PC-9 (cell line): ENCODE measurements around the gene AFAP1L1. TPM values are rescaled to one million over a fixed set of nuclear protein-coding genes. Genes with fewer than 3 reads are reported as not detected.

Experiments used
- BruUV-seq: library from RNA; stranded (reverse); fragments of 400-500 nt; replicated peaks from 2 replicates; lab custom pipeline; 2021; lab: Mats Ljungman, UMichigan
- CTCF ChIA-PET: fragments of 300-600 bp; sonication (Branson Sonifier 250); formaldehyde crosslinking; loops from one replicate; lab custom pipeline; 2022; ENCODE audit warnings: antibody characterized with exemption; lab: Charles Lee
- POLR2A ChIA-PET: fragments of 300-600 bp; sonication (Branson Sonifier 250); formaldehyde crosslinking; loops from one replicate; lab custom pipeline; 2022; ENCODE audit warnings: antibody characterized with exemption; ENCODE audit not compliant: unreplicated experiment; lab: Charles Lee
- DNase-seq, 2 experiments: peaks; one replicate each; pipeline versions ENCODE4 v3.0.0 to v3.0.0-alpha.2; 2015 to 2022; ENCODE audit warnings: mixed read lengths in 1 of 2
- H2AFZ ChIP-seq: fragments of 200-600 bp; sonication (generic); 2 replicates; pipeline ENCODE4 v1.8.1; 2017; ENCODE audit warnings: antibody characterized with exemption
- H3F3A ChIP-seq: fragments of 200-600 bp; sonication (generic); 2 replicates; pipeline ENCODE4 v1.8.1; 2017; ENCODE audit warnings: antibody characterized with exemption, mild to moderate bottlenecking, low read depth; ENCODE audit not compliant: insufficient read depth
- H3K27ac ChIP-seq: fragments of 200-600 bp; sonication (generic); 2 replicates; pipeline ENCODE4 v1.6.1; 2016; ENCODE audit warnings: mixed run types
- H3K27me3 ChIP-seq: fragments of 200-600 bp; sonication (generic); 2 replicates; pipeline ENCODE4 v1.6.1; 2016; ENCODE audit warnings: low read depth, mixed run types; ENCODE audit not compliant: insufficient read depth
- H3K36me3 ChIP-seq: fragments of 200-600 bp; sonication (generic); 2 replicates; pipeline ENCODE4 v1.6.1; 2016; ENCODE audit warnings: low read depth, mixed run types
- H3K4me1 ChIP-seq: fragments of 200-600 bp; sonication (generic); replicated peaks from 2 replicates; pipeline ENCODE4 v1.6.1; 2016; ENCODE audit warnings: mixed run types; ENCODE audit not compliant: insufficient read depth
- H3K4me2 ChIP-seq: fragments of 200-600 bp; sonication (generic); 2 replicates; pipeline ENCODE4 v1.6.1; 2017; ENCODE audit warnings: mixed run types
- H3K4me3 ChIP-seq: fragments of 200-600 bp; sonication (generic); 2 replicates; pipeline ENCODE4 v1.6.1; 2016; ENCODE audit warnings: mixed run types
- H3K79me2 ChIP-seq: fragments of 200-600 bp; sonication (generic); 2 replicates; pipeline ENCODE4 v1.6.1; 2017; ENCODE audit warnings: low read depth, mixed run types
- H3K9me2 ChIP-seq: fragments of 200-600 bp; sonication (generic); 2 replicates; pipeline ENCODE4 v1.8.1; 2017; ENCODE audit warnings: mild to moderate bottlenecking; ENCODE audit not compliant: insufficient read depth
- H3K9me3 ChIP-seq: fragments of 200-600 bp; sonication (generic); 2 replicates; pipeline ENCODE4 v1.8.1; 2016; ENCODE audit warnings: low read depth; ENCODE audit not compliant: insufficient read depth
- H4K20me1 ChIP-seq: fragments of 200-600 bp; sonication (generic); 2 replicates; pipeline ENCODE4 v1.8.1; 2017; ENCODE audit not compliant: insufficient read depth
- EZH2 ChIP-seq: fragments of 200-600 bp; sonication (generic); IDR thresholded peaks from 2 replicates; pipeline ENCODE4 v1.8.0; 2017; ENCODE audit warnings: antibody characterized with exemption, low read depth
- intact Hi-C: fragments of 100-400 bp; cut with micrococcal nuclease; formaldehyde crosslinking; loops from one replicate; pipeline ENCODE4 v1.10.0; 2022; ENCODE audit not compliant: unreplicated experiment
- total RNA-seq: library from RNA; stranded (reverse); gene quantifications from 2 replicates; pipeline ENCODE4 v1.2.3, GENCODE V29; 2021
- TF ChIP-seq, protein P1 (sequence below): fragments of 200-600 bp; sonication (generic); conservative IDR thresholded peaks from 2 replicates; pipeline ENCODE4 v1.6.1; 2017; ENCODE audit warnings: mixed run types, antibody characterized with exemption, mild to moderate bottlenecking, moderate library complexity

The AFAP1L1 gene
- total RNA-seq, 1 experiment from 2014 or later: 9.6 TPM

DNA sequence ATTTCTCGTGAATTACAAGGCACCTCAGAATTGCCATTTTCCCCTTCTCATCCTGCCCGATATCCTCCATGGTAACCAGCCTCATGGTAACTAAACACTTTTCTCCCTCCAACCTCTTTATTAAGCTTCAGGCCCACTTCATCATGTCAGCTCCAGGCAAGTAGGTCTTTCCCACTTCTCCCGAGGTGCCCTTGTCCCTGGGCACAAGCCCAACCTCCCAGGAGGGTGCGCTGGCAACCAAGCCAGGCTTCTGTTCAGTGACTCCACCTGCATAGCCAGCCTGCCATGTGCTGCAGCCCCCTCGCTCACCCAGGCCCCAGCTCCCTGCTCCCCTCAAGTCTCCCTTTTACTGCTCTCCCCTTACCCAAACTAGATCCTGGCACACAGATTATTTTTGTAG is 47.4 kb upstream of the AFAP1L1 start:
- CTCF ChIA-PET: no interaction called here

DNA sequence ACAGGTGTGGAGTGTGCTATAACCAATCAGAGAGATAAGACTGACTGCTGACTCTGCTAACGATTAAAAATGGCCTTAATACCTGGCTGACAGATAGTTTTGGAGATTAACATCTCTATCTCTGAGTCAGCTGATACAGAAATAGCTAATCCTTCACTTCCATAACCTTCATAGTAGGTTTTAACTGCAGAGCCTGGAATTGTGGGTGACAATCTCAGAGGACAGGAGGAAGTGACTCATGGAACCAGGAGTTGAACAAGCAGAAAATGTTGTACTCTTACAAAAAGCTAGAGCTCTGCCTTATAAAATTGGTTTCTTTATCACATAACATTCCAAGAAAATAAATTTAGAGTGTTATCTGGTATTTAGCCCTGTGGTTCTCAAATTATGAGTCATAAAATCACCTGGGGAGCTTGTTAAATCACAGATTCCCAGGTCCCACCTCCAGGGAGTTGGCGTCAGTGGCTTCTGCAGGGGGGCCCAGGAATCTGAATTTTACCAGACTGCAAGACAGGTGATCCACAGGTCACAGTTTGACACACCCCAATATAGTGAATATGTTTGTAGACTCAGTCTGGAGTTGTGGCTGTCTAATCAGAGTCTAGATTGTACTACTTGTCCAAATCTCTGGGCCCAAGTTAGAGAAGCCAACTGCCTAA is 44.4 kb upstream of the AFAP1L1 start:
- intact Hi-C loops: loop anchor here (5.0 kb wide), 3 partner anchors 55 to 315 kb away; no protein-coding TSS in a partner anchor
- H3K79me2 ChIP-seq: no peaks in the 10 kb centered on the region
- no peak overlapping the region for H3K4me3 ChIP-seq
- peaks cover 18% of the 10 kb centered on the region for H3K4me1 ChIP-seq
- H3F3A ChIP-seq: peaks cover 18% of the 10 kb centered on the region; the same call in 1 of the 2 replicates
- H2AFZ ChIP-seq: no peak overlapping the region
- H3K9me2 ChIP-seq: no peaks in the 10 kb centered on the region
- H3K27ac ChIP-seq: peak overlapping the region; percentile 30; the same call in 1 of the 2 replicates
- H3K36me3 ChIP-seq: 0 out of 2 replicates have a peak, but pooled peaks cover 12% of the 10 kb centered on the region
- no peak overlapping the region for H3K4me2 ChIP-seq
- CTCF ChIA-PET: interaction anchor here (1.0 kb wide), 1 partner anchor 102 kb away, joined by 5 read pairs; no protein-coding TSS in a partner anchor
- H3K9me3 ChIP-seq: no peaks in the 10 kb centered on the region
- POLR2A ChIA-PET: interaction anchor here (0.5 to 1.2 kb wide), 3 partner anchors 45 to 182 kb away, joined by 3 to 8 read pairs (median 7); partner anchors contain the start of gene AFAP1L1
- TF ChIP-seq EZH2: no peak
- TF ChIP-seq, protein P1, sequence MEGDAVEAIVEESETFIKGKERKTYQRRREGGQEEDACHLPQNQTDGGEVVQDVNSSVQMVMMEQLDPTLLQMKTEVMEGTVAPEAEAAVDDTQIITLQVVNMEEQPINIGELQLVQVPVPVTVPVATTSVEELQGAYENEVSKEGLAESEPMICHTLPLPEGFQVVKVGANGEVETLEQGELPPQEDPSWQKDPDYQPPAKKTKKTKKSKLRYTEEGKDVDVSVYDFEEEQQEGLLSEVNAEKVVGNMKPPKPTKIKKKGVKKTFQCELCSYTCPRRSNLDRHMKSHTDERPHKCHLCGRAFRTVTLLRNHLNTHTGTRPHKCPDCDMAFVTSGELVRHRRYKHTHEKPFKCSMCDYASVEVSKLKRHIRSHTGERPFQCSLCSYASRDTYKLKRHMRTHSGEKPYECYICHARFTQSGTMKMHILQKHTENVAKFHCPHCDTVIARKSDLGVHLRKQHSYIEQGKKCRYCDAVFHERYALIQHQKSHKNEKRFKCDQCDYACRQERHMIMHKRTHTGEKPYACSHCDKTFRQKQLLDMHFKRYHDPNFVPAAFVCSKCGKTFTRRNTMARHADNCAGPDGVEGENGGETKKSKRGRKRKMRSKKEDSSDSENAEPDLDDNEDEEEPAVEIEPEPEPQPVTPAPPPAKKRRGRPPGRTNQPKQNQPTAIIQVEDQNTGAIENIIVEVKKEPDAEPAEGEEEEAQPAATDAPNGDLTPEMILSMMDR: no peak
- no TSS peak for BruUV-seq
- no peaks in the 10 kb centered on the region for H4K20me1 ChIP-seq
- DNase-seq: peak; percentile 20 to 79
- H3K27me3 ChIP-seq: no peaks in the 10 kb centered on the region

More for the DNA sequence above, 47.4 kb upstream of the AFAP1L1 start:
- no peak overlapping the region for H2AFZ ChIP-seq
- no peak overlapping the region for H3K27ac ChIP-seq
- no peak overlapping the region for H3K4me2 ChIP-seq
- H3K4me1 ChIP-seq: peaks cover 18% of the 10 kb centered on the region
- intact Hi-C loops: no loop called here
- H4K20me1 ChIP-seq: no peaks in the 10 kb centered on the region
- BruUV-seq: no TSS peak
- H3K36me3 ChIP-seq: peaks cover 12% of the 10 kb centered on the region; the same call in 1 of the 2 replicates
- no peak for TF ChIP-seq EZH2
- TF ChIP-seq, protein P1: no peak
- H3K79me2 ChIP-seq: no peaks in the 10 kb centered on the region
- H3K27me3 ChIP-seq: no peaks in the 10 kb centered on the region
- POLR2A ChIA-PET: no interaction called here
- H3F3A ChIP-seq: peaks cover 23% of the 10 kb centered on the region; the same call in 1 of the 2 replicates
- H3K9me2 ChIP-seq: no peaks in the 10 kb centered on the region
- H3K9me3 ChIP-seq: no peaks in the 10 kb centered on the region
- H3K4me3 ChIP-seq: no peak overlapping the region
- DNase-seq: no peak

DNA sequence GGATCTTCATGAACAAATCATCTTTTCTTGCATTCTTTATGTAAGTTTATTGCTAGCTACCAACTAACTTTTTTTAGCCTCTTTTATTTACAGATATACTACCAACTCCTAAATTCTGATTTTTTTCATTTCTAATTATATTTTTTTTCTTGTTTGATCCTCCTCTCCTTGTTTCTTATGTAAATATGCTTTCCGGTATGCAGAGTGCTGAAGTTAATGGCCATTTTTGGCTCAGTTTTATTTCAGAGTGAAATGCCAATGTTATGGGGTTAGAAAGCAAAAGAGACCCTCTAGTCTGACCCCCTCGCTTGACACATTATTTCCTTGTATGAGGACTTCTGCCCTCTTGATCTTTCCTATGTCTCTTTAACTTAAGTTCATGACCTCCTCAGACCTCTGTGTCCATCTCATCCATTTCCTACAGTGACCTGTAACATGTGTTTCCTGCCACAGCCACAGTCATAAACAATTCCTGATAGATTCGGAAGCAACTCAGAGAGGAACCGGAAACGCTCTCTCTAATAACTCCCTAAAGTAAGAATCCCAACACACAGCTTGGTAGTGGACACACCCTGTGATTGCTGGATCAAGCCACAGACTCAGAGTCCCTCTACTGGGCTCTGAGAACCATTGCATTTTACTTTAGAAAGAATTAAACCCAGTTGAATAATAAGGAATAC is 42.9 kb upstream of the AFAP1L1 start:
- peak; percentile 40 to 53 for DNase-seq
- no peaks in the 10 kb centered on the region for H3K9me2 ChIP-seq
- H3K9me3 ChIP-seq: no peaks in the 10 kb centered on the region
- peaks cover 18% of the 10 kb centered on the region; the same call in 1 of the 2 replicates for H3F3A ChIP-seq
- intact Hi-C loops: loop anchor here (1.0 to 5.0 kb wide), 10 partner anchors 56 to 494 kb away; partner anchors contain the start of gene ABLIM3
- CTCF ChIA-PET: interaction anchor here (0.7 to 2.6 kb wide), 3 partner anchors 100 to 404 kb away, joined by 3 to 13 read pairs (median 5); no protein-coding TSS in a partner anchor
- peaks cover 18% of the 10 kb centered on the region for H3K4me1 ChIP-seq
- no peaks in the 10 kb centered on the region for H3K27me3 ChIP-seq
- H3K36me3 ChIP-seq: peaks cover 22% of the 10 kb centered on the region
- H3K4me2 ChIP-seq: no peak overlapping the region
- no peak for TF ChIP-seq EZH2
- TF ChIP-seq, protein P1: peak; percentile 68
- POLR2A ChIA-PET: interaction anchor here (0.6 to 0.7 kb wide), 3 partner anchors 88 to 102 kb away, joined by 4 to 7 read pairs (median 5); partner anchors contain the start of gene ABLIM3
- no peak overlapping the region for H3K4me3 ChIP-seq
- no peak overlapping the region for H3K27ac ChIP-seq
- BruUV-seq: no TSS peak
- H4K20me1 ChIP-seq: no peaks in the 10 kb centered on the region
- H2AFZ ChIP-seq: no peak overlapping the region
- H3K79me2 ChIP-seq: no peaks in the 10 kb centered on the region
